HG03196 (cell line): Measurements from ENCODE around the gene ACSS3.

Experiments
- ATAC-seq: cut with Tn5 transposase; IDR thresholded peaks from one replicate; pipeline ENCODE4 v1.9.1; 2021; ENCODE audit not compliant: unreplicated experiment

Gene ACSS3

GRCh38 chr12:81294325-81295190, 216.7 kb downstream of the ACSS3 start:
- no peak for ATAC-seq

- no peak for ATAC-seq
Observed at GRCh38 chr12:81295251-81295650, 217.4 kb downstream of the ACSS3 start.

- no peak for ATAC-seq
Observed at GRCh38 chr12:81296556-81297305, 218.9 kb downstream of the ACSS3 start.

GRCh38 chr12:81297601-81298000, 219.7 kb downstream of the ACSS3 start:
- ATAC-seq, result no peak

DNA sequence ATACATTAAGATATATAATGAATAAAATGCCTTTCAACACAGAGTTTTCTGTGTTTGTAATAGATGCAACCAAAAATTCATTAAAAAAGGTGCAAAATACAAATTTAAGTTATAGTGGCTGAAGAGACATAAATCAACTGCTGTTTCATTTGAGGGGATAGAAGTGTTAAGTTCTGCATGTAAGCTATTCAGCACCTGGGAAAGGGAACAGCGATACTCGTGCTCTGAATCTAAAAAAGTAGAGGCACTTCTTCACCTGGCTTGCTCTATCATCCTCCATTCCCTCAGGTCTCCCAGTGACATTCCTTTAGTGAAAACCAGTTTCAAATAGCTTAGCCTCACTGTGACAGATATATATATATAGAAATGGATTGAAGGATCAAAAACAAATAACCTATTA, 222.6 kb downstream of the ACSS3 start:
- ATAC-seq, result no peak

DNA sequence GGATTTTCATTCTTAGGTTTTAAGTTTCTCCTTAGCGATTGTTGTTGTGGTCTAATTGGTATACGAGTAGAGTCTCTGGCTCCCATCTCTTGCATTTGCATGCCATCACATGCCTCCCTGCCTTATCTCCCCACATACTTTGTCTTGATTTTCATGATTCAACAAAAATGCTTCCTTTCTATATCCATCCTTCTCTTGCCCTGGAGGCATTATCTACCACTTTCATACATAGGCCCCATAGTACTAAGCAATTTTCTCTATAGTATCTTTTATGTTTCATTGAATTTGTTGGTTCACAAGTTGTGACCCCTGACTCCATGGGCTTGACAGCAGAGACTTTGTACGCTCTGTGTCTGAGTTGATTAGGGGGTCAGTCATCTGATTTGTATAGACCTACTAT, 226.1 kb downstream of the ACSS3 start:
- no peak for ATAC-seq
